ENCODE data around the gene PDE5A.
"Not testable (repeated sequence)": the region's sequence is repeated elsewhere in the genome, so short reads cannot be mapped to it uniquely, and the experiment has no call there.

PDE5A gene

DNA sequence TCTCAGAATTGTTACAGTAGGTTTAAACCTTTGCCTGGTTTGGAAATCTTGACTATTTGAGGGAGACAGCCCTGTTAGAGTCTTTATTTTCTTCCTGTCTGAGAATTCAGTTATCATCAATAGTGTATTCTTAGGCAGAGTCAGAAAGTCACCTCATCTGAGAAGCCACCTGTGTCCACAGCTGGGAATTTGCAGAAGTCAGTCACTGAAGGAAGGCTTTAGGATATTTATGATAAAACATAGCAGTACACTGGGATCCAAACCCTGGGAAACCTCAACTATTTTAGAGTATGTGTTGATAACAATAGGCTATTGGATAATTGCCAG is 157.9 kb downstream of the PDE5A start:
- DNase-seq (ENCODE audit: low read depth in 2 of 2) = not testable (repeated sequence)

DNA sequence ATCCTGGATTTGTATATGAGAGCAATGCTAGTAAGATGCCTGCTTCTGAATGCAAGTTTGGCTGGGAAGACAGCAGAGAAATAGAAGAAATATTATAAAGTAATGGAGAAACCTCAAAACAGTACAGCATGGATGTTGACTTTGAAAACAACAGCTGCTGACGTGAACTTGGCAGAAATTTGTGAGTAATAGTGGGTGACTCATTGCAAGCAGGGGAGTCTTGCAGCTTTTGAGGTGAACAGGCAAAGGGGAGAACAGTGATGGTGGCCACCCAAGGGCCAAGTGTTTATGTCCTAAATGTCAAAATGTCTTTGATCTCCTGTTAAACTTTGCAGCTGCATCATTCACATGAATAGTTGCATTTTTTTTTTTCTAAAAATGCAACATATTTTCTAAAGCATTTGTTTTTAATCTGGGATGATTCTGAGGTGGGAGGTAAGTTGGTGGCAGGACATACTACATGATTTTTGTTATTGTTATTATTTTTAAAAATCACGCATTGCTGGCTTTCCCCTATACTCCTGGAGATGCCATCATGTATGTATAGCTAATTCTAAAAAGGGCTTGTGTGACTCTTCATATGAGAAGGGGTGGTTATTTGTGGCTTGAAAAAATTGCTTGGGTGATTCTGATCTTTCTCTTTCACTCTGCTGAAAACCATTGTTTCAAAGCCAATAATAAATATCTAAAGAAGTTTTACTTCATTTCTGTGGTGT is 158.4 kb downstream of the PDE5A start:
- DNase-seq (ENCODE audit: low read depth in 2 of 2) = not testable (repeated sequence)

GRCh38 chr4:119469039-119469438 is 159.6 kb downstream of the PDE5A start:
- not testable (repeated sequence) for DNase-seq (ENCODE audit: low read depth in 2 of 2)

- DNase-seq (ENCODE audit: low read depth in 2 of 2) = not testable (repeated sequence)
These were observed 165.9 kb downstream of the PDE5A start for GRCh38 chr4:119462733-119463132.

GRCh38 chr4:119455734-119456133 is 172.9 kb downstream of the PDE5A start:
- DNase-seq (ENCODE audit: low read depth in 2 of 2) = not testable (repeated sequence)

- peak; percentile 88 to 95 for DNase-seq (ENCODE audit: low read depth in 2 of 2)
These were observed 173.9 kb downstream of the PDE5A start for GRCh38 chr4:119454491-119455270.

DNA sequence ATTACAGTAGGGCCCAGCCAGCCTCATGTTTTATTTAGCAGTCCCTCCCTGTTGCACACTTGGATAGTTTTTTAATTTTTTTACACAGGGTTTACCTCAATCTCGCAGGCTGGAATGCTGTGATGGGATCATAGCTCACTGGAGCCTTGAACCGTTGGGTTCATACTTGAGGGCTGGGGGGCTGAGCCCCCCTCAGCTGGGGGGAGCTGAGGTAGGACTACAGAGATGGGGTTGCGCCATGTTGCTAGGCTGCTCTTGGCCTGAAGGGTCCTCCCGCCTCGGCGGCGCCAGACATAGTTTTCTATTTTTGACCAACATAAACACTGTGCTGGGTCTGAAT is 174.5 kb downstream of the PDE5A start:
- DNase-seq (ENCODE audit: low read depth in 2 of 2) = not testable (repeated sequence)

DNA sequence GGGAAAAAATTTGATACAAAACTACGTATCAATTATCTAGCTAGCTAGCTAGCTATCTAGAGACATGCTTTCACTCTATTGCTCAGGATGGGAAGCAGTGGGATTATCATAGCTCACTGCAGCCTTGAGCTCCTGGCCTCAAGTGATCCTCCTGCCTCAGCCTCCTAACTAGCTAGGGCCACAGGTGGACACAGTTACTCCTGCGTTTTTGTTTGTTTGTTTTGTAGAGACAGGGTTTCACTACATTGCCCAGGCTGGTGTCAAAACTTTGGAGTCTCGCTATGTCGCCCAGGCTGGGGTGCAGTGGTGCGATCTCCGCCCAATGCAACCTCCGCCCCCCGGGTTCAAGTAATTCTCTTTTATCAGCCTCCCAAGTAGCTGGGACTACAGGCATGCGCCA is 175.3 kb downstream of the PDE5A start:
- not testable (repeated sequence) for DNase-seq (ENCODE audit: low read depth in 2 of 2)

- not testable (repeated sequence) for DNase-seq (ENCODE audit: low read depth in 2 of 2)
These were observed 178.8 kb downstream of the PDE5A start for GRCh38 chr4:119449851-119450250.

Data from stimulated activated CD4-positive, alpha-beta T cell treated with anti-CD3 and anti-CD28 coated beads, Interleukin-4, amount 100 ng/mL, for 48 hours (primary cell).